ENCODE measurements around the gene MPDZ. TPM values are rescaled to one million over a fixed set of nuclear protein-coding genes. Genes with fewer than 3 reads are reported as not detected.

MPDZ gene
- polyA plus RNA-seq, 1 experiment, result 22.0 TPM

- Histone ChIP-seq H3K27me3 (ENCODE audit: control insufficient read depth, insufficient read depth, low read length) (no peaks in the 10 kb centered on the region), H3K36me3 (ENCODE audit: control insufficient read depth, insufficient read depth, low read length) (no peaks in the 10 kb centered on the region), H3K4me3 (ENCODE audit: low read depth, low read length) (no peak overlapping the region)
- ChIA-PET POLR2A (no interaction called here), CTCF (interaction anchor here (0.6 to 6.8 kb wide), 12 partner anchors 12 to 369 kb away, joined by 3 to 58 read pairs (median 6); no protein-coding TSS in a partner anchor)
- no peak for DNase-seq (ENCODE audit: low read depth)
- no peak for TF ChIP-seq CTCF (IDR thresholded peaks at IDR 0.05; ENCODE audit: insufficient read depth, low read depth, low read length)
These were observed 188.9 kb downstream of the MPDZ start for GRCh38 chr9:13090628-13091027.

GRCh38 chr9:13089666-13090065 is 189.8 kb downstream of the MPDZ start:
- Histone ChIP-seq H3K4me3 (ENCODE audit: low read depth, low read length) (no peak overlapping the region), H3K27me3 (ENCODE audit: control insufficient read depth, insufficient read depth, low read length) (no peaks in the 10 kb centered on the region), H3K36me3 (ENCODE audit: control insufficient read depth, insufficient read depth, low read length) (no peaks in the 10 kb centered on the region)
- ChIA-PET CTCF (interaction anchor here (0.5 to 6.8 kb wide), 13 partner anchors 9 to 368 kb away, joined by 3 to 58 read pairs (median 5); no protein-coding TSS in a partner anchor), POLR2A (no interaction called here)
- no peak for TF ChIP-seq CTCF (IDR thresholded peaks at IDR 0.05; ENCODE audit: insufficient read depth, low read depth, low read length)
- DNase-seq (ENCODE audit: low read depth), result no peak

GRCh38 chr9:13088720-13089427 is 190.6 kb downstream of the MPDZ start:
- Histone ChIP-seq H3K36me3 (ENCODE audit: control insufficient read depth, insufficient read depth, low read length) (no peaks in the 10 kb centered on the region), H3K27me3 (ENCODE audit: control insufficient read depth, insufficient read depth, low read length) (no peaks in the 10 kb centered on the region), H3K4me3 (ENCODE audit: low read depth, low read length) (no peak overlapping the region)
- TF ChIP-seq CTCF (IDR thresholded peaks at IDR 0.05; ENCODE audit: insufficient read depth, low read depth, low read length), result peak; percentile 74
- no peak for DNase-seq (ENCODE audit: low read depth)
- ChIA-PET POLR2A (no interaction called here), CTCF (interaction anchor here (0.6 to 6.8 kb wide), 21 partner anchors 9 to 380 kb away, joined by 3 to 58 read pairs (median 5); no protein-coding TSS in a partner anchor)

- DNase-seq (ENCODE audit: low read depth), result no peak
- no peak for TF ChIP-seq CTCF (IDR thresholded peaks at IDR 0.05; ENCODE audit: insufficient read depth, low read depth, low read length)
- Histone ChIP-seq H3K27me3 (ENCODE audit: control insufficient read depth, insufficient read depth, low read length) (no peaks in the 10 kb centered on the region), H3K36me3 (ENCODE audit: control insufficient read depth, insufficient read depth, low read length) (no peaks in the 10 kb centered on the region), H3K4me3 (ENCODE audit: low read depth, low read length) (no peak overlapping the region)
- CTCF ChIA-PET, result interaction anchor here (1.1 to 1.5 kb wide), 2 partner anchors 16 to 51 kb away, joined by 3 to 4 read pairs; no protein-coding TSS in a partner anchor
- POLR2A ChIA-PET, result no interaction called here
These were observed 195.4 kb downstream of the MPDZ start for GRCh38 chr9:13083963-13084528.

- CTCF ChIA-PET, result interaction anchor here (1.5 kb wide), 1 partner anchor 50 kb away, joined by 4 read pairs; no protein-coding TSS in a partner anchor
- Histone ChIP-seq H3K36me3 (ENCODE audit: control insufficient read depth, insufficient read depth, low read length) (no peaks in the 10 kb centered on the region), H3K4me3 (ENCODE audit: low read depth, low read length) (no peak overlapping the region), H3K27me3 (ENCODE audit: control insufficient read depth, insufficient read depth, low read length) (no peaks in the 10 kb centered on the region)
- POLR2A ChIA-PET, result no interaction called here
- no peak for TF ChIP-seq CTCF (IDR thresholded peaks at IDR 0.05; ENCODE audit: insufficient read depth, low read depth, low read length)
- DNase-seq (ENCODE audit: low read depth), result no peak
These were observed 196.1 kb downstream of the MPDZ start for GRCh38 chr9:13083366-13083765.

All from BJ (cell line).